NK-92 treated with Interleukin-12 subunit alpha and Interleukin-12 subunit beta, amount 100 ng/mL, for 24 hours (cell line): Measurements from ENCODE around the gene ICE1.
"Not testable (repeated sequence)": the region's sequence is repeated elsewhere in the genome, so short reads cannot be mapped to it uniquely, and the experiment has no call there.

Experiments
- DNase-seq: peaks from one replicate; lab custom pipeline; 2025; lab: John Stamatoyannopoulos, UW

Gene ICE1

GRCh38 chr5:5421961-5422818 is at the start of gene ICE1:
Gene ICE1, plus strand, starts transcription at chr5:5422677. Its CDS starts 239 bp downstream, at chr5:5422916.
- peak; percentile 87 for DNase-seq

GRCh38 chr5:5372930-5373329 is 49.5 kb upstream of the ICE1 start:
- DNase-seq = no peak

GRCh38 chr5:5373351-5373989 is 49.0 kb upstream of the ICE1 start:
- no peak for DNase-seq

GRCh38 chr5:5374009-5374715 is 48.3 kb upstream of the ICE1 start:
- DNase-seq = no peak

- DNase-seq = no peak
Observed at GRCh38 chr5:5377780-5378179, 44.7 kb upstream of the ICE1 start.

- no peak for DNase-seq
Observed at GRCh38 chr5:5378531-5378930, 43.9 kb upstream of the ICE1 start.

GRCh38 chr5:5380298-5380697 is 42.2 kb upstream of the ICE1 start:
- DNase-seq = no peak

- no peak for DNase-seq
Observed at GRCh38 chr5:5381310-5381913, 41.1 kb upstream of the ICE1 start.

- no peak for DNase-seq
Observed at GRCh38 chr5:5383461-5383860, 39.0 kb upstream of the ICE1 start.

GRCh38 chr5:5384660-5385330 is 37.7 kb upstream of the ICE1 start:
- DNase-seq = no peak

GRCh38 chr5:5385331-5385662 is 37.2 kb upstream of the ICE1 start:
- DNase-seq = no peak

- no peak for DNase-seq
Observed at GRCh38 chr5:5386329-5386728, 36.1 kb upstream of the ICE1 start.

GRCh38 chr5:5387192-5387591 is 35.3 kb upstream of the ICE1 start:
- no peak for DNase-seq

- DNase-seq = no peak
Observed at GRCh38 chr5:5387777-5388176, 34.7 kb upstream of the ICE1 start.

GRCh38 chr5:5390121-5390869 is 32.2 kb upstream of the ICE1 start:
- not testable (repeated sequence) for DNase-seq

GRCh38 chr5:5392504-5392903 is 30.0 kb upstream of the ICE1 start:
- not testable (repeated sequence) for DNase-seq

GRCh38 chr5:5394384-5394986 is 28.0 kb upstream of the ICE1 start:
- DNase-seq = not testable (repeated sequence)

- not testable (repeated sequence) for DNase-seq
Observed at GRCh38 chr5:5395093-5395492, 27.4 kb upstream of the ICE1 start.

- no peak for DNase-seq
Observed at GRCh38 chr5:5398071-5398470, 24.4 kb upstream of the ICE1 start.

- DNase-seq = no peak
Observed at GRCh38 chr5:5401095-5401494, 21.4 kb upstream of the ICE1 start.

GRCh38 chr5:5403741-5404140 is 18.7 kb upstream of the ICE1 start:
- DNase-seq = no peak
